Stimulated activated CD8-positive, alpha-beta memory T cell treated with anti-CD3 and anti-CD28 coated beads, Interleukin-2, amount 100 ng/mL, for 1 hour (primary cell): ENCODE results near the gene PLAGL1.

Experiments
- DNase-seq, 2 donors: peaks; one replicate each; pipeline ENCODE4 v3.0.0-alpha.2; 2020; ENCODE audit warnings: low read depth in 2 of 2

PLAGL1 gene

GRCh38 chr6:143966312-143966711 is 41.7 kb downstream of the PLAGL1 start:
- DNase-seq = no peak

- no peak for DNase-seq
Observed at GRCh38 chr6:143965503-143966171, 42.4 kb downstream of the PLAGL1 start.

- no peak for DNase-seq
Observed at GRCh38 chr6:143964674-143965081, 43.4 kb downstream of the PLAGL1 start.

- DNase-seq = no peak
Observed at GRCh38 chr6:143963158-143963919, 44.7 kb downstream of the PLAGL1 start.

DNA sequence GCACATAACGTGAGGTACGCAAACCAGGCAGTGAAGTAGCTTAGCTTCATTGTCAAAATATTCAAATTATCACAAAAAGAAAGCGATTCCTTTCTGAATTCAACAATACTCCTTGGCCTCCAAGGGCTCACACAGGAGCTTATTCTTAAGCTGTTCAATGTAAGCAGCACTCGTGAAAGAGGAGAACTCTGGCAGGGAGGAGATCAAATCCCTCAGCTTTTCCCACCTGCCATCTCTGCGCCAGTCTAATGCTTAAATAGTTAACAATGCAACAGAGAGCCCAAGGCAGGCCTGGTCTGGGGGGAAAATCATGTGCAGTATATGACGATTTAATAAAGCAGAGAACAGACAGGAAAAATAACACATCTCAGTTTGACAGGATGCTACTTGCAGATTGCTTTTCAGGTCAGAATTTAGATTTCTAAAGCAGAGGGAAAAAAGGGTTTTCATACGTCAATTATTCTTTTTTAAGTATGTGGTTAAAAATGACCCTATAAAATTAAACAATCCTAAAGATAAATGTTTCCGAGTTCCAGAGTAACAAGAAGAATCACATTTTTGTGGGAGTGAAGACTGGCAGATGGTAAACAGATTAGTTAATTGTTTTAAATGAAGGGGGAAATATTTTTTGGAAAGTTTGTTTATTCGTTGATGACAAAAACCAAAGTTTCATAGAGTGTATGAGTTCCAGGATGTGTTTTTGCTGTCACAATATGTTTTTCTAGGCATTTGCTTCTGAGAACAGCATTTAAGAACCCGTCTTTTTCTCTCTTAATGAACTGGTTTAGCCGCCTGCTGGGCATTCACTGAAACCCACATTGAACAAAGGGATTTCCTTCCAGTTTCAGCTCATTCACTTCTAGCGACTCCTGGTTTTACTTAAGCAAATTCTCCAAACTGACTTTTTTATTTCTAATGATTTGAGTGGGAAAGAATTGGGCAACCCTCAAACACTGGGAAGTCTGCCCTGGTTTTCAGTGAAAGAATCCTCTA is 45.9 kb downstream of the PLAGL1 start:
- no peak for DNase-seq

DNA sequence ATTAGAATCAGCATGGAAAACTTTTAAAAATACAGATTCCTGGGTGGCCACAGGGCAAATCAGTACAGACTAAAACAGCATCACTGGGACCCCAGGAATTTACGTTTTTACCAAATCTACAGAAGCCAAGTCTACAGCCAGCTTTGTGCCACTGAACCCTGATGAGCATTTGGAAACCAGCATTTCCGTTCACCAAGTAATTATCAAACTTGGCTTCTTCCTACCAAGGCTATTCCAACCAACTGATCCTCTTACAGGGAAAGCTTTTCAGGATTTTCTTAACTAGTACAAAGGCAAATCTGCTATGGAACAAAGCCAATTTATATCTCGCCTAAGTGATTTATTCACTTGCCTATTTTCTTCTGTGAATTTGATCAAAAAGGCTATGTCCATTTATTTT is 47.0 kb downstream of the PLAGL1 start:
- no peak for DNase-seq

DNA sequence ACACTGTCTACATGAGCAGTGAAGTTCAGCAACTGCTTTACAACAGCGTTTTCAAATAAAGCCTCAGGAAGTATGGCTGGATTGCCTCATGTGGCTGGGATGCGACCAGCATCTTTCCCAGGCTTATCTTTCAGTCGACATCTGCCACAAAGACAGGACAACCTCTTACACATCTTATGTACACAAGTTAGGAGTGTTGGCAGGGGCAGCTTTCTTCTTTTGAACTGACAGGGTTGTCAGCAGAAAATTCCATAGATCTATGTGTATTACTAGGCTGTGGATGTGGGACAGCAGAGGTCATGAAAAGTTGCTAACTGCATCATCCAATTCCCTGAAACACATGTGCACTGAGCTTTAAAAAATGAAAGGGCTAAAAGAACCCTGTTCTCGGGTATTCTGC is 48.1 kb downstream of the PLAGL1 start:
- DNase-seq = no peak

DNA sequence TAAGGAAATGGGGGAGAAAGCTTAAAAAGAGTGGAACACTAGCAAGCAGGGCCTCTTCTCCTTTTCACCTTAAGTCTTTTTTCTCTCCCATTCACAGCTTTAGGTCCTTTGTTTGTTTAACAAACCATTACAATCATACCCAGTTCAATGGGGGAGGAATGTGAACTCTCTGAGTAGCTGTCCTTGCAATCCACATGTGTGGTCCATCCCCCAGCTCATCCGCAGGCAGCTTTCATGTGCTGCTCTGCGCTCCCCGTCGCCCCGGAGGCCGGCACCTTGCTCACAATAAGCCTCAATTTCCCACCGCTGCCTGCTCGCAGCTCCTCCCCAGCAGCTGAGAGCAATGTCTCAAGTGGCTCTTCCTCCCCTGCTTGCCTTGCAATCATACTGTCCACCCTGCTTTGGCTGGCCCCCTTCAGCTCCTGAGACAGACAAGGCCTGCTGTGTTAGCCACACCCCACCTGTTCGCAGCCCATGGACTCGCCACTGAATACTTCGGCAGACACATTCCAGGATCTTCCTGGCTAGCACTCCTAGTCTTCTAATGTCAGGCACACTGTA is 49.1 kb downstream of the PLAGL1 start:
- DNase-seq = no peak

DNA sequence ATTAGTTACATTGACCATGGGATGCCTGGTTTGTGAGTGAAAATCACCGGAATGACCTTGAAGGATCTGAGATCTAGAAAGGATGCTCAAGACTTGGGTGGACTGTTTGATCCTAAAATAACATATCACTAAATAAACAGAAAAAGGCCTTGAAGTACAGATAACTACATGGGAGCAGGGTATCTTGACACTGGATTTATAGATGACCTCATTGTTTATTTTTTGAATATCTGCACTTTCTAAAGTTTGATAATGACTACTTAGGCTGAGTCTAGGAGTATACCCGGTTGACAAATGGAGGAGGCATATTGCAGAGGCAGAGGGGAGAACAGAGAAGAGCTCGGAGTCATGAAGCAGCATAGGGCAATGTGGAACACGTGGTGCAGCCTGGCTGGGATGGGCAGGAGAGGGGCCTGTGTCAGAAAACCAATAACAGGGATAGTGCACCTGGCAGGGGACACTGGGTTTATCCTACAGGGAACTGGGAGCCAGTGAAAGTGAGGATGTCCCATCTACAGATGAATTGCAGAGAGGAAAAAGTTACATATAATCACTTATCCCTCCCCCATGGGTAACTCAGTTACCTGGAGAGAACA is 50.3 kb downstream of the PLAGL1 start:
- DNase-seq = no peak

DNA sequence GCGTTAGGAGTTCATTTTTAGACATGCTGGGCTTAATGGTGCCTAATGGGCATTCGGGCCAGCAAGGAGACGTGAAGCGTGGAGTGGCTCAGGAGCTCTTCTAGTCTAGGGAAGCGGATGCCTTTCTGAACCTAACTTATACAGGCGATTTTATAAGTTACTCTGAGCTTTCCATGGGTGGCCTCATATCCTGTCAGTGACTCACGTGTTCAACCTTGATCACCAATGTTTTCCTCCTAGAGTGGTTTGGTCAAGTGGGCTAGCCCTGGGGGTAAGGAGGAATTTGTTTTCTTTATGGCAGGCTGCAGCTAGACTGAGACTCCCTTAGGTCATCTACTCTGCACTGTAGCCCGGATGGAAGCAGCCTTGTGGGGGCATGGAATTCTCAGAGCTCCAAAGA is 52.1 kb downstream of the PLAGL1 start:
- no peak for DNase-seq

- no peak for DNase-seq
Observed at GRCh38 chr6:143953922-143954321, 54.1 kb downstream of the PLAGL1 start.

GRCh38 chr6:143952947-143953701 is 54.9 kb downstream of the PLAGL1 start:
- DNase-seq = no peak

GRCh38 chr6:143952060-143952778 is 55.8 kb downstream of the PLAGL1 start:
- no peak for DNase-seq

DNA sequence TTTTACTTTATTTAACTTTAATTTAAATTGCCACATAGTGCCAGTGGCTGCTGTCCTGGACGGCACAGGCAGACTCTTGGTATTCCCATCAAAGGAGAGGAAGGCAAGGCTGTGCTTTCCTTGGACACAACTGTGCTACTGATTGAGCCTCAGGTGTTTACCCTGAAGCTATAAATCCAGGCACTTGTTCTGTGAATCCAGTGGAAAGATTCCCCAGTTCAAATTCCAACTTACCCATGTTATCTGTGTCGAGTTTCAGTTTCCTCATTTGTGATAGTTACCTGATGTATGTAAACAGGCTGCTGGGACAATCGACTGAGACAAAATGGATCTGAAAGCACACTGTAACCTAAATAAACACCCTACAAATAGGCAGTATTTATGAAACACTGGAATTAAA is 57.2 kb downstream of the PLAGL1 start:
- DNase-seq = no peak

GRCh38 chr6:143949962-143950361 is 58.1 kb downstream of the PLAGL1 start:
- no peak for DNase-seq

DNA sequence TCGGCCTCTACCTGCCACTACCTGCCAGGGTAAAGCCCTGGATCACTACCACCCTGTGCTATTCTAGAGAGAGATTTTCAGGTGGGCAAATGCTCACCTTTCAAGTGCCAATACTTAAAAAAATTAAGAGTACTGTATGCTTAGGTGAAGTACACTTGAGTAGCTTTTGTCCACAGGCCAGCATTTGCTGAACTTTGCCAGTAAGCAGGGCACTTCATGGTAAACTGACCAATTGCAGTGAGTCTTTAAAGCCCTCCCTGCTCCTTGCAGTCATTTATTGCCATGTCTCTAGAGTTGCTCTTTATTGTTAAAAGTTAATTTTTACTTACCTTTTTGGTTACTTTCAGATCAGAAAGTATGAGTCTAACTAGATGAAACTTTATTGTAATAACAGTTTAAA is 58.5 kb downstream of the PLAGL1 start:
- no peak for DNase-seq

DNA sequence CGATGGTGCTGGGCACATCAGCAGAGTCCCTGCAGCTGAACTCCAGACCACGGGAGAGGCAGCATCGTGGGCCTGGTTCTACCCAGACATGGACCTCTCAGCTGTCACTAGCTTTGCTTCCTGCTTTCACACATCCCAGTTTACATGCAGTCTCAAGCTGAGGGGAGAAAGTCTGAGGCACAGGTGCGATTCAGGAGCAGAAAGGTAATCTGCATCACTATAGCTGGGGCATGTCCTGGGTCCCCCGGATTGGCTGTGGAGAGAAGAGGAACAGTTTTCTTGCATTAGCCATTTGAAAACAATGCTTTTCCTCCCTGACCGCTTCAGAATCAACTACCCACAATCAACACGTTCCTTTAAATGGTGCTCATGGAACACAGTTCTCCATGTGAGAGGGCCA is 59.9 kb downstream of the PLAGL1 start:
- no peak for DNase-seq

DNA sequence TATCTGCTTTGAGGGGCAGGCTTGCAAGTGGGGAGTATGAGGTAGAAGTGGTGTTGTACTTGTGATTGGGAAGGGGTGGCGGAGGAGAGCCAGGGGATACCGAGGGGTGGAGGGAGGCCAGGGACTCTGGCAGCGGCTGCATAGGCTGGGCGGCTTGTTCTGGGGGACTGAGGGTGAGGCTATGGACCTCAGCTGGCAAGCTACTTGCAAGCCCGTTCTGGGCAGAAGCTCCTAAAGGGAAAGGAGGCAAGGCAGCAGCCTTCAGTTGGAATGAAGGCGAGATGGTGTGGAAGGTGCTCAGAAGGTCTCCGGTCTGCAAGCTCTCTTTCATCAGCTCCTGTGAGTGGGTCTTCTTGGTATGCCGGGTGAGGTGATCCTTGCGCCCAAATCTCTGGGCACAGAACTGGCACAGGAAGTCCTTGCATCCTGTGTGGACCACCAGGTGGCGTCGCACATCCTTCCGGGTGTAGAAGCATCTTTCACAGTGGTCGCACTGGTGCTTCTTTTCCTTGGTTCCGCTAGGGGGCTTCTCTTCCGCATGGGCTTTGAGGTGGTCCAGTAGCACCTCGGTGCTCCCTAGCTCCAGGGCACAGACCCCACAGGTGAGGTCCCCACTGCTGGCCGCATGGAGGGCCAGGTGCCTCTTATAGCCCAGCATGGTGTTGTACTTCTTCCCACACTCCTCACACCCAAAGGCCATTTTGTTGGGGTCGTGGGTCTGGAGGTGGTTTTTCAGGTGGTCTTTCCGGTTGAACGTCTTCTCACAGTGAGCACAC is 66.0 kb downstream of the PLAGL1 start:
- peak; percentile 28 to 33 for DNase-seq

- peak; percentile 14 to 21 for DNase-seq
Observed at GRCh38 chr6:143940011-143940597, 68.0 kb downstream of the PLAGL1 start.
